ENCODE data around the gene CFAP53.

CFAP53 gene

GRCh38 chr18:50192995-50193795, 73.1 kb downstream of the CFAP53 start:
- no peak for DNase-seq

- DNase-seq, result no peak
Measured at GRCh38 chr18:50190926-50191325, 75.4 kb downstream of the CFAP53 start.

DNA sequence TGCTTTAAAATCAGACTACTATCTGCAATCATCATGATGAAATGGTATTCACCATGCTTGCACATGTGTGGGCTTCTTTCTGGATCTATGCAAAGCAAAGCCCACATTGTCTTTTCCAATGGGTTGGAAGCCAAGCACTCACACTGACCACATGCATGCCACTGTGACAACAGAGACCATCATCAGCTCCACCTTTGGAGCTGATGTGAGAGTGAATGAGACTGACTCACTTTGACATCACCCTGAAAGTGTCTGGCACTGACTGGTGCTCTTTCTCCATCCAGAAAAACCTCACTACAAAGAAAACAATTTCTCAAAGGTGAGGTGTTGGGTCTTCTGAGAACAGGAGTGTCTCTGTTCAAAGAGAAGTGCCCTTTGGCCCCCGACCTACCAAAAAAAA, 76.1 kb downstream of the CFAP53 start:
- no peak for DNase-seq

DNA sequence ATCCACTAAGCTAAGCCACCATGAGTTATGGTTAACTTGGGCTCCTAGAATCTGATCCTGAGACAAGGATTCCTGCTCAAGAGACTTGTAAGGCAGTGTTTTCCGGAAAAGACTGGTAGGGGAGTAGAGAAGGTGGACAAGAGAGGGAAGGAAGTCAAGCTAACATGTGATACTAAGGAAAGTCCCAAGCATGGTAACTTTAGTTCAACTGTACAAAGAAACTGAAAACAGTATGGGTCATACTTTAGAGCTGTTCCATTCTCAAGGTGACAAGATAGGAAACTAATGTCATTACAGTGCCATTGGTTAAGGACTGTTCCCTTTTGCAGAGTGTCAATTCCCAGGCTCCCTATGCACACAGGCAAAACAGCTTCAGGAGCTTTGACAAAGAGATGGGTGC, 77.1 kb downstream of the CFAP53 start:
- DNase-seq, result no peak

DNA sequence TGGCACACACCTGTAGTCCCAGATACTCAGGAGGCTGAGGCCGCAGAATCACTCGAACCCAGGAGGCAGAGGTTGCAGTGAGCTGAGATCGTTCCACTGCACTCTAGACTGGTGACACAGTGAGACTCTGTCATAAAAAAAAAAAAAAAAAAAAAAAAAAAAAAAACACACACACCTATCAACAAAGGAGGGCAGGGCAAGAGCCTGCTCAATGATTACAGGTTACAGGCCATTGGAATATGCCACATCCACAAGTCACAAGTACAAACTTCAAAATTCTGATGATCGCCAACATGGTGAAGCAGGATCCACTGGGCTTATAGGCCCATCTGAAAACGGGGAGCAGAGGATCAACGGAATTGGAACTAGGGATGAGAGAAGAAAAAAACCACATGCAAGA, 77.6 kb downstream of the CFAP53 start:
- no peak for DNase-seq

DNA sequence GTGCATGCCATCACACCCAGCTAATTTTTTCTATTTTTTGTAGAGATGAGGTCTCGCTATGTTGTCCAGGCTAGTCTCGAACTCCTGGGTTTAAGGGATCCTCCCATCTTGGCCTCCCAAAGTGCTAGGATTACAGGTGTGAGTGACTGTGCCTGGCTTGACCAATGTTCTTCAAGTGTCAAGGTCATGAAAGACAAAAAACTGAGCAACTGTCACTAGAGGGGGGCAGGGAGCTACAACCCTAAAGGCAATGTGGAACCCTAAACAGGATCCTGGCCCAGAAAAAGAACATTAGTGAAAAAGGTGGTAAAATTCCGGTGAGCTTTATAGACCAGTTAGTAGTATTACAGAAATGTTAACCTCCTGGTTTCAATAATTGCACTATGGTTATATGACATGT, 78.6 kb downstream of the CFAP53 start:
- DNase-seq, result no peak

DNA sequence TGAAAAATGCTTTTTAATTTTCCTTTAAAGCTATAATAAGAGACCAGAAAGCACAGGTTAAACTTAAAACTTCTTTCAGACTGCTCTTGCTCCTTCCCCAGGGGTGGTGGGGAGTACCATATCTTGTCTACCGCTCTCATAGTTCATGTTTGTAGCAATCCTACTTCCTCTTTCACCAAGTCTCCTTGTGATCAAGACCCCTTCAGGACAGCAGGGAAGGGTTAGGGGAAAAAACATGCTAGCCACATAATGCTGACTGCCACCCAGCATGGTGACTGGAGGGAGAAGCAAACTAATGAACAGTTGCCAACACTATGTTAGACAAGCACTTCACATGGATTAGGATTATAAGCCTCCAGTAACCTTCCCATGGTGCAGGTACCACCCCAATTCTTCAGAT, 79.9 kb downstream of the CFAP53 start:
- DNase-seq, result no peak

DNA sequence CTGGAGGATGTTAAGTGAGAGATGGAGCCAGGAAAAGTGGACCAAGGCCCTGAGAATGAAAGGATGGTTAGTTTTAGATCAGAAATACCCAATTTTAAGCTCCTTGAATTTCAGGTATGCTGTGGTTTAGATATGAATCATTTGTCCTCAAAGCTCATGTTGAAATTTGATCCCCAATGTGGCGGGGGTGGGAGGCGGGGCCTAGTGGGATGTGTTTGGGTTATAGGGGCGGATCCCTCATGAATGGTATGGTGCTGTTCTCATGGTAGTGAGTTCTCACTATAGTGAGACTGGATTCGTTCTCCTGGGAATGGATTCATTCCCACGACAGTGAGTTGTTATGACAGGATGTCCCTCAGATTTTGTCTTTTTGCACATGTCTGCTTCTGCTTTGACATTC, 82.7 kb downstream of the CFAP53 start:
- DNase-seq, result no peak

DNA sequence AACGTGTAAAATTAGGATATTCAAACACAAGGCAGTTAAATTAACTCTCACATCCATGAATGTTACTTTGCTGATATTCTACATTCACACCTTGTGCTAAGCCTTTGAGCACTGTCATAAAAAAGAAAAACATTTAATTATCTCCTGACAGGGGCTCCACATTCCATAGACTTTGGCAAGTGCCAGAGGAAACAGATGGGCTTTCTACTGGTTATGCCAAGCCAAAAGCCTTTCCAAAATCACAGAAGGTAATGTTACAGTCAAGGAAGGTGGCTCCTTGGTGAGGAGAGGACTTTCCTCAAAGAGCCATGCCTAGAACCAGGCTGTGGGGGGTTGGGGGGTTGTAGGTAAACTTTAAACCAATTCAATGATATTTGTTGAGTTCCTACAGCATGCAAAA, 83.8 kb downstream of the CFAP53 start:
- no peak for DNase-seq

DNA sequence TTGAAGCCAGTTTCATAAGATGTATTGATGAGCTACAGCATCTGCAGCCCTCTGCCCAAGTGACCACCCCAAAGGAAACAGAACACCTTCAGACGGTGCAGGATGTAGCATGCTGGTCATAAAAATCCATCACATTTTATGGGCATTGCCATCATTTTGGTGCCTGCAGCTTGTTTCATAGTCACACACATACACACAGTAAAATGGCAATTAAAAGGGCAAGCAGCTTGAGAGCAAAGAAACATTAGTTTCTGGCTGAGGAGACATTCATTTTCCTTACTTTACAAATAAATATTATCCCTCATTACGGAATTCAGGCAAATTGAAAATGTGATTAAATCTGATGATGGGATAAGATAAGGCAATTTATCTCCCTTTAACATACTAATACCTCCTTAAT, 84.7 kb downstream of the CFAP53 start:
- no peak for DNase-seq

- DNase-seq, result no peak
Measured at GRCh38 chr18:50179465-50179864, 86.8 kb downstream of the CFAP53 start.

GRCh38 chr18:50177294-50177992, 88.9 kb downstream of the CFAP53 start:
- DNase-seq, result no peak
